ENCODE measurements around the gene CERK. TPM values are rescaled to one million over a fixed set of nuclear protein-coding genes. Genes with fewer than 3 reads are reported as not detected.
A peak's percentile ranks its signal among the peaks of the same experiment; 100 is the strongest.

Gene CERK
- total and polyA plus RNA-seq, 9 of the 15 experiments (the other 6 are each of a cell fraction or from before 2014, with no cell fraction given): 1.1 to 14.9 (median 8.7) TPM

DNA sequence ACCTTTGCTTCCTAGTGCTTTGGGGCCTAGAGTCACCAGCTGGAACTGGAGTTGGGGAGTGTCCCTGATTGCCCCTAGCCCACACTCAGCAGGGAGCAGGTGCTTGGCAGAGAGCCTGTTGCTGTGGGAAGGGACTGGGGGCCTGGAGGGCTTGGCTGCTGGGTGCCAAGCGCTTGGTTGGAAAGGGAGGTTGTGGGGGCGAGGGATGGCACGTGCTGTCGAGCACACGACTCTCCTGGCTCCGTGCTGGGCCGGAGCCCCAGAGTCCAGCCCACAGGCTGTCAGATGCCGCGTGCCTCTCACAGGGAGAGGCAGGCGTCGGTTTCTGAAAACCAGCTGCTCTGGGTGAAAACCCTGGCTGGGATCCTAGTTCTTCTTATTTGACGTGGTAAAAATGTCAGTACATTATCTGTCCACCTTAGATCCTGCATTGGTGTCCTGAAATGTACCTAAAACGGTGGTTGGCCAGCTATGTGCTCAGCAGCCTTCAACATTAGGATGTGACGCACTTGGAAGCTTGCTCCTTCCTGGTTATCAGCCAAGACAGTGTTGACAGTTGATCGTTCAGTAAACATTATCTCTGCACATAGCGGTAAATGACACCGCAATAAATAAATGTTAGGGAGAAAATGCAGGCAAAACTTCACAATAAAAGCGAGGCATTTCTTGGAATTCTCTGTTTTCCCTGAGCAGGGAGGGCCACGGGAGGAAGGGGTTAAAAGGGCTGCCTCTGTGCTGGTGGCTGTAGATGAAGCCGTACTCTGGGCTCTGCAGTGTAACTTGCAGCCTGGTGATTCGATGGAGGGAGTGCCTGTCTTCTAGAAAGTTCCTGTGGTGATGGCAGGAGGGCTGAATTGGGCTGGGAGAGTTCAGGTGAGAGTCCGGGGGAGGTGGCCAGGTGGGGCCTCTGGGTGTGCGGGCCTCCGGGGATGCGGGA, 88.6 kb downstream of the CERK start (continued):
- TF ChIP-seq XRCC5 (IDR thresholded peaks at IDR 0.05; ENCODE audit: low read depth, low read length) (no peak), RFX7 (CRISPR knock-in tag; IDR thresholded peaks at IDR 0.05) (no peak), E2F4 (CRISPR knock-in tag; IDR thresholded peaks at IDR 0.05; ENCODE audit: low read depth) (no peak), ZBTB43 (CRISPR knock-in tag; IDR thresholded peaks at IDR 0.05) (no peak), ZNF583 (CRISPR knock-in tag; IDR thresholded peaks at IDR 0.05) (no peak), PKNOX1 (IDR thresholded peaks at IDR 0.05) (peak; percentile 92), HLTF (IDR thresholded peaks at IDR 0.05) (no peak), ZNF398 (CRISPR knock-in tag; IDR thresholded peaks at IDR 0.05) (no peak), HDAC8 (tag; IDR thresholded peaks at IDR 0.05) (no peak), HNRNPLL (IDR thresholded peaks at IDR 0.05; ENCODE audit: low read depth, low read length, poor library complexity, severe bottlenecking) (no peak), ZNF184 (CRISPR knock-in tag; IDR thresholded peaks at IDR 0.05) (no peak), CBFA2T2 (conservative IDR thresholded peaks at IDR 0.05) (no peak), MYC (IDR thresholded peaks at IDR 0.05; ENCODE audit: low read depth, low read length) (peak; percentile 54; the same call in 1 of the 2 replicates), MYC (CRISPR knock-in tag; IDR thresholded peaks at IDR 0.05; ENCODE audit: borderline replicate concordance, low read depth) (no peak), BRD4 (IDR thresholded peaks at IDR 0.05) (no peak), ZBTB34 (CRISPR knock-in tag; IDR thresholded peaks at IDR 0.05) (no peak), SLC30A9 (CRISPR knock-in tag; IDR thresholded peaks at IDR 0.05) (no peak), TCF3 (CRISPR knock-in tag; IDR thresholded peaks at IDR 0.05) (peak; percentile 60; the same call in 1 of the 2 replicates)
- TF ChIP-seq, protein P1, sequence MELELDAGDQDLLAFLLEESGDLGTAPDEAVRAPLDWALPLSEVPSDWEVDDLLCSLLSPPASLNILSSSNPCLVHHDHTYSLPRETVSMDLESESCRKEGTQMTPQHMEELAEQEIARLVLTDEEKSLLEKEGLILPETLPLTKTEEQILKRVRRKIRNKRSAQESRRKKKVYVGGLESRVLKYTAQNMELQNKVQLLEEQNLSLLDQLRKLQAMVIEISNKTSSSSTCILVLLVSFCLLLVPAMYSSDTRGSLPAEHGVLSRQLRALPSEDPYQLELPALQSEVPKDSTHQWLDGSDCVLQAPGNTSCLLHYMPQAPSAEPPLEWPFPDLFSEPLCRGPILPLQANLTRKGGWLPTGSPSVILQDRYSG (tag; conservative IDR thresholded peaks at IDR 0.05; ENCODE audit: low read depth): no peak
